H1 (cell line): ENCODE data around the gene CMIP. TPM values are rescaled to one million over a fixed set of nuclear protein-coding genes. Genes with fewer than 3 reads are reported as not detected.

Source experiments
- CTCF ChIA-PET: fragments of 300-600 bp; sonication (Branson Sonifier 250); formaldehyde crosslinking; loops from one replicate; lab custom pipeline; 2021; ENCODE audit not compliant: partially characterized antibody; lab: Charles Lee
- POLR2A ChIA-PET: fragments of 300-600 bp; sonication (Branson Sonifier 250); formaldehyde crosslinking; loops from one replicate; lab custom pipeline; 2021; ENCODE audit warnings: inconsistent platforms; ENCODE audit not compliant: partially characterized antibody; lab: Charles Lee
- DNase-seq, 2 experiments: peaks; one replicate each; pipeline versions ENCODE4 v3.0.0 to v3.0.0-alpha.2; 2010 to 2022; ENCODE audit warnings: low spot score in 2 of 2, low read depth in 1 of 2, mixed read lengths in 1 of 2
- FAIRE-seq: peaks from 2 replicates; lab custom pipeline; 2011; peaks lifted over from hg19 to GRCh38; lab: Jason Lieb, UNC
- H2AFZ ChIP-seq: 2 replicates; pipeline ENCODE4 v1.8.1; 2012; ENCODE audit warnings: low read length, inconsistent platforms
- H2AK5ac ChIP-seq: 2 replicates; pipeline ENCODE4 v1.6.1; 2013; ENCODE audit warnings: low read depth, low read length
- H2BK120ac ChIP-seq: replicated peaks from 2 replicates; pipeline ENCODE3; 2013; ENCODE audit warnings: low read depth, low read length, inconsistent platforms
- H2BK12ac ChIP-seq: 2 replicates; pipeline ENCODE4 v1.6.1; 2013; ENCODE audit warnings: low read depth, low read length
- H2BK15ac ChIP-seq: 2 replicates; pipeline ENCODE4 v1.6.1; 2013; ENCODE audit warnings: low read length
- H2BK20ac ChIP-seq: 2 replicates; pipeline ENCODE4 v1.6.1; 2013; ENCODE audit warnings: low read length
- H2BK5ac ChIP-seq: 2 replicates; pipeline ENCODE4 v1.6.1; 2013; ENCODE audit warnings: low read depth, low read length
- H3K14ac ChIP-seq: 2 replicates; pipeline ENCODE4 v1.6.1; 2013; ENCODE audit warnings: inconsistent platforms; ENCODE audit not compliant: insufficient read length
- H3K18ac ChIP-seq: 2 replicates; pipeline ENCODE4 v1.6.1; 2013; ENCODE audit warnings: low read length; ENCODE audit errors: extremely low read depth
- H3K23ac ChIP-seq: 2 replicates; pipeline ENCODE4 v1.6.1; 2013; ENCODE audit warnings: inconsistent platforms; ENCODE audit not compliant: insufficient read length
- H3K23me2 ChIP-seq: 2 replicates; pipeline ENCODE4 v1.6.1; 2013; ENCODE audit warnings: low read depth, low read length
- H3K27ac ChIP-seq: 2 replicates; pipeline ENCODE4 v1.6.1; 2011; ENCODE audit warnings: low read depth, low read length, inconsistent platforms
- H3K27me3 ChIP-seq, 4 experiments: replicated peaks in 1 of 4; 1 replicate in 1 of 4; 2 replicates in 3 of 4; pipeline versions ENCODE4 v1.6.1 to v1.8.1; 2011 to 2013; ENCODE audit warnings: low read length in 3 of 4, mild to moderate bottlenecking in 3 of 4, inconsistent platforms in 2 of 4, mixed read lengths in 2 of 4, moderate library complexity in 1 of 4; ENCODE audit not compliant: control insufficient read depth in 3 of 4, insufficient read depth in 3 of 4; ENCODE audit errors: extremely low read depth in 1 of 4
- H3K36me3 ChIP-seq, 4 experiments: 2 replicates each; pipeline versions ENCODE4 v1.6.1 to v1.8.1; 2011 to 2013; ENCODE audit warnings: mild to moderate bottlenecking in 4 of 4, low read length in 3 of 4, moderate library complexity in 2 of 4, control low read depth in 1 of 4, inconsistent platforms in 1 of 4; ENCODE audit not compliant: insufficient read depth in 4 of 4, control insufficient read depth in 2 of 4
- H3K4ac ChIP-seq: replicated peaks from 2 replicates; pipeline ENCODE3; 2013; ENCODE audit warnings: low read length, low read depth, mixed read lengths, inconsistent platforms; ENCODE audit not compliant: insufficient read length
- H3K4me1 ChIP-seq, 4 experiments: replicated peaks in 1 of 4; 1 replicate in 1 of 4; 2 replicates in 3 of 4; pipeline versions ENCODE4 v1.6.1 to v1.8.1; 2011 to 2013; ENCODE audit warnings: low read length in 3 of 4, inconsistent platforms in 2 of 4, mixed read lengths in 1 of 4; ENCODE audit not compliant: insufficient read depth in 4 of 4, control insufficient read depth in 3 of 4
- H3K4me2 ChIP-seq, 2 experiments: 2 replicates each; pipeline versions ENCODE4 v1.6.1 to v1.8.1; 2011 to 2013; ENCODE audit warnings: low read depth in 2 of 2, low read length in 2 of 2, control low read depth in 1 of 2, inconsistent platforms in 1 of 2, mild to moderate bottlenecking in 1 of 2; ENCODE audit not compliant: insufficient read depth in 1 of 2
- H3K4me3 ChIP-seq, 4 experiments: fragments of 200-600, 300-600 bp in 1 of 4; sonication (generic), shearing (Covaris generic), sonication (Bioruptor Twin) in 1 of 4; 2 replicates each; pipeline versions ENCODE4 v1.5.1 to v1.8.1; 2011 to 2016; ENCODE audit warnings: low read length in 4 of 4, low read depth in 3 of 4, control low read depth in 2 of 4, inconsistent platforms in 2 of 4, mild to moderate bottlenecking in 2 of 4, mixed read lengths in 1 of 4, moderate library complexity in 1 of 4; ENCODE audit not compliant: insufficient read depth in 2 of 4; ENCODE audit errors: extremely low read depth in 1 of 4
- H3K56ac ChIP-seq: replicated peaks from 2 replicates; pipeline ENCODE3; 2013; ENCODE audit warnings: low read depth, mild to moderate bottlenecking, mixed read lengths, low read length, inconsistent platforms; ENCODE audit not compliant: insufficient read length
- H3K79me1 ChIP-seq: 2 replicates; pipeline ENCODE4 v1.6.1; 2013; ENCODE audit warnings: low read depth, low read length, control low read depth
- H3K79me2 ChIP-seq, 2 experiments: 2 replicates each; pipeline versions ENCODE4 v1.6.1 to v1.8.1; 2012 to 2013; ENCODE audit warnings: low read length in 2 of 2, mild to moderate bottlenecking in 2 of 2, inconsistent platforms in 1 of 2; ENCODE audit not compliant: insufficient read depth in 2 of 2, control insufficient read depth in 1 of 2
- H3K9ac ChIP-seq, 4 experiments: replicated peaks in 1 of 4; 1 replicate in 1 of 4; 2 replicates in 3 of 4; pipeline versions ENCODE4 v1.6.1 to v1.8.1; 2011 to 2013; ENCODE audit warnings: low read depth in 3 of 4, low read length in 3 of 4, control low read depth in 2 of 4, mild to moderate bottlenecking in 2 of 4, moderate library complexity in 2 of 4, inconsistent platforms in 1 of 4; ENCODE audit errors: extremely low read depth in 1 of 4
- H3K9me3 ChIP-seq, 2 experiments: 2 replicates each; pipeline versions ENCODE4 v1.6.1 to v1.8.1; 2012 to 2013; ENCODE audit warnings: mild to moderate bottlenecking in 2 of 2, moderate library complexity in 2 of 2, control low read depth in 1 of 2, inconsistent platforms in 1 of 2, low read depth in 1 of 2, low read length in 1 of 2, mixed read lengths in 1 of 2; ENCODE audit not compliant: insufficient read depth in 2 of 2
- H4K20me1 ChIP-seq, 2 experiments: replicated peaks in 1 of 2; 2 replicates each; pipeline versions ENCODE3 to v1.8.1; 2011 to 2013; ENCODE audit warnings: inconsistent platforms in 2 of 2, low read length in 2 of 2, mild to moderate bottlenecking in 1 of 2; ENCODE audit not compliant: insufficient read depth in 2 of 2, control insufficient read depth in 1 of 2
- H4K5ac ChIP-seq: 2 replicates; pipeline ENCODE4 v1.6.1; 2013; ENCODE audit warnings: low read length, low read depth, mixed read lengths, inconsistent platforms; ENCODE audit not compliant: insufficient read length
- H4K8ac ChIP-seq: 2 replicates; pipeline ENCODE4 v1.8.0; 2013; ENCODE audit warnings: mild to moderate bottlenecking, moderate library complexity, low read length, inconsistent platforms; ENCODE audit not compliant: insufficient read depth; ENCODE audit errors: extremely low read depth
- H4K91ac ChIP-seq: replicated peaks from 2 replicates; pipeline ENCODE3; 2013; ENCODE audit warnings: low read length, mixed read lengths, inconsistent platforms; ENCODE audit not compliant: insufficient read length
- ASH2L ChIP-seq: fragments of 200-600, 300-600 bp; sonication (generic); IDR thresholded peaks from one replicate; pipeline ENCODE4 v1.7.1; 2017; ENCODE audit warnings: low read length
- CTBP2 ChIP-seq: IDR thresholded peaks from 2 replicates; pipeline ENCODE4 v1.7.0; 2011; ENCODE audit warnings: borderline replicate concordance, mild to moderate bottlenecking, moderate library complexity, mixed read lengths, low read length; ENCODE audit not compliant: insufficient read depth, insufficient read length
- EP300 ChIP-seq, 2 experiments: IDR thresholded peaks; 1 replicate in 1 of 2; 2 replicates in 1 of 2; pipeline ENCODE4 v1.6.1; 2011 to 2012; ENCODE audit warnings: low read depth in 2 of 2, low read length in 2 of 2, mild to moderate bottlenecking in 2 of 2, borderline replicate concordance in 1 of 2, inconsistent platforms in 1 of 2, moderate library complexity in 1 of 2
- EZH2 ChIP-seq: fragments of 200-600 bp; sonication (generic); IDR thresholded peaks from 2 replicates; pipeline ENCODE4 v1.7.1; 2012; ENCODE audit warnings: low read depth, mild to moderate bottlenecking, moderate library complexity, low read length, inconsistent platforms; ENCODE audit not compliant: severe bottlenecking
- FOSL1 ChIP-seq: IDR thresholded peaks from 2 replicates; pipeline ENCODE4 v1.6.1; 2011; ENCODE audit warnings: mild to moderate bottlenecking, low read depth, low read length, moderate library complexity; ENCODE audit not compliant: insufficient read depth
- POLR2A ChIP-seq, 2 experiments: IDR thresholded peaks; 1 replicate in 1 of 2; 2 replicates in 1 of 2; pipeline ENCODE4 v1.6.1; 2011; ENCODE audit warnings: low read depth in 2 of 2, low read length in 2 of 2, mild to moderate bottlenecking in 2 of 2; ENCODE audit errors: control extremely low read depth in 1 of 2
- POLR2AphosphoS5 ChIP-seq: IDR thresholded peaks from 2 replicates; pipeline ENCODE4 v1.6.1; 2011; ENCODE audit warnings: low read depth, low read length
- RAD21 ChIP-seq, 2 experiments: IDR thresholded peaks in 1 of 2; conservative IDR thresholded peaks in 1 of 2; 2 replicates each; pipeline ENCODE4 v1.6.1; 2011; ENCODE audit warnings: low read depth in 2 of 2, low read length in 2 of 2, improper control_type of control experiment in 1 of 2, inconsistent platforms in 1 of 2, mild to moderate bottlenecking in 1 of 2, moderate library complexity in 1 of 2
- RBBP5 ChIP-seq: IDR thresholded peaks from 2 replicates; pipeline ENCODE4 v1.7.1; 2012; ENCODE audit warnings: low read depth, mild to moderate bottlenecking, inconsistent platforms, low read length, moderate library complexity, borderline replicate concordance
- RNF2 ChIP-seq: fragments of 200-900, 300-1000 bp; sonication (generic); IDR thresholded peaks from 2 replicates; pipeline ENCODE4 v1.7.1; 2016; ENCODE audit warnings: borderline replicate concordance, low read depth, mild to moderate bottlenecking, antibody characterized with exemption, low read length; ENCODE audit not compliant: poor library complexity, severe bottlenecking; ENCODE audit errors: missing control alignments
- SIX5 ChIP-seq: IDR thresholded peaks from 2 replicates; pipeline ENCODE4 v1.6.1; 2011; ENCODE audit warnings: mild to moderate bottlenecking, low read depth, low read length
- SP4 ChIP-seq: IDR thresholded peaks from 2 replicates; pipeline ENCODE4 v1.6.1; 2012; ENCODE audit warnings: low read length, inconsistent platforms
- TBP ChIP-seq: IDR thresholded peaks from 2 replicates; pipeline ENCODE4 v1.6.1; 2011; ENCODE audit warnings: low read depth, low read length, improper control_type of control experiment
- WGBS, 2 experiments: shearing (Covaris generic) in 1 of 2; methylation state at CpG; one replicate each; pipeline versions ENCODE4 v1.1.6 to v1.1.7; 2013 to 2015; ENCODE audit warnings: low lambda C conversion rate in 2 of 2, mixed read lengths in 2 of 2, inconsistent platforms in 1 of 2, low coverage in 1 of 2, missing lambda C conversion rate in 1 of 2; ENCODE audit not compliant: insufficient replicate concordance in 2 of 2, insufficient coverage in 1 of 2, insufficient read length in 1 of 2; ENCODE audit errors: extremely low coverage in 1 of 2, missing lambda C conversion rate in 1 of 2; 5-methylcytosine and 5-hydroxymethylcytosine counted together
- polyA plus RNA-seq, 7 experiments: library from polyadenylated mRNA; depleted of rRNA in 3 of 7; stranded (reverse) in 5 of 7; unstranded in 2 of 7; fragments of >200 nt in 5 of 7; fragments of 200-250 nt in 2 of 7; gene quantifications; 1 replicate in 5 of 7; 2 replicates in 1 of 7; 4 replicates in 1 of 7; pipeline versions ENCODE4 v1.2.1 to v1.2.3, GENCODE V29; 2011 to 2013; ENCODE audit warnings: missing spikeins in 2 of 7, mixed read lengths in 2 of 7
- total RNA-seq: library from RNA; stranded (reverse); fragmentation: NEBNext Ultra II Directional; extraction: Animal tissue kit (Norgen Biotek cat#: 25700); gene quantifications from 2 replicates; pipeline ENCODE4 v1.2.1, GENCODE V29; 2021

CMIP gene
- total and polyA plus RNA-seq, 2 of the 8 experiments (the other 6 are each of a cell fraction or from before 2014, with no cell fraction given), result 7.9 to 53.2 TPM

DNA sequence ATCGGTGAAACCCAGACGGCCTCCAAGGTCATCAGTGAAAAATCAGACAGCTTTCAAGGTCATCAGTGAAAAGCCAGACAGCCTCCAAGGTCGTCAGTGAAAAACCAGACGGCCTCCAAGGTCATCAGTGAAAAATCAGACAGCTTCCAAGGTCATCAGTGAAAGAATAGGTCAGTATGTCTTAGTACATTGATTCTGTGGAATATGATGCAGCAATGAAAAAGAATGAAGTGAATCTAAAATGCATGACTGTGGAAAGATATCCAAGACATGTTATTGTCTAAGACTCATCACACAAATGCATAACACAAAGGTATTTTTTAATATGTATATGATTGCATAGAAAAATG, 72.5 kb downstream of the CMIP start:
- Histone ChIP-seq H3K23me2 (no peaks in the 10 kb centered on the region), H3K27ac (no peak overlapping the region)
- TF ChIP-seq SP4, result no peak
- no peak for TF ChIP-seq RNF2
- TF ChIP-seq POLR2AphosphoS5, result no peak
- TF ChIP-seq CTBP2, result no peak
- TF ChIP-seq EZH2, result no peak
- TF ChIP-seq POLR2A (IDR thresholded peaks at IDR 0.05; ENCODE audit: control extremely low read depth in 1 of 2, low read depth in 2 of 2, low read length in 2 of 2), result no peak
- TF ChIP-seq SIX5, result no peak
- no peak for TF ChIP-seq FOSL1
- no peak for TF ChIP-seq ASH2L
- TF ChIP-seq RAD21 (IDR thresholded peaks at IDR 0.05 in 1 of 2, conservative IDR thresholded peaks at IDR 0.05 in 1 of 2; ENCODE audit: low read depth in 2 of 2, low read length in 2 of 2), result no peak
- TF ChIP-seq TBP, result no peak
- no peak for TF ChIP-seq EP300 (IDR thresholded peaks at IDR 0.05; ENCODE audit: borderline replicate concordance in 1 of 2, low read depth in 2 of 2, low read length in 2 of 2)
- no peak for TF ChIP-seq RBBP5

More for the DNA sequence above, 72.5 kb downstream of the CMIP start:
- FAIRE-seq (no peak), DNase-seq (no peak)
- H3K56ac ChIP-seq, result no peak overlapping the region
- no peak overlapping the region for H2BK5ac ChIP-seq
- H2AFZ ChIP-seq, result no peak overlapping the region
- WGBS, 2 experiments, result 78% methylated on average over 3 of the region's 4 CpGs; no CpG with 5 or more reads in 1 of the 2 experiments
- H4K20me1 ChIP-seq, result peaks cover 14 to 26% of the 10 kb centered on the region in 2 experiments
- peaks cover 0 to 74% of the 10 kb centered on the region in 2 experiments; a peak in 2 of 4 replicates for H3K79me2 ChIP-seq
- H3K27me3 ChIP-seq, result no peaks in the 10 kb centered on the region
- H3K23ac ChIP-seq, result no peak overlapping the region
- no peaks in the 10 kb centered on the region for H3K9me3 ChIP-seq
- POLR2A ChIA-PET, result no interaction called here
- no peak overlapping the region for H3K4me2 ChIP-seq
- H2BK12ac ChIP-seq, result no peak overlapping the region
- H2BK15ac ChIP-seq, result no peak overlapping the region
- no peak overlapping the region for H4K5ac ChIP-seq
- CTCF ChIA-PET, result interaction anchor here (1.7 kb wide), 1 partner anchor 29 kb away, joined by 6 read pairs; no protein-coding TSS in a partner anchor
- H2AK5ac ChIP-seq, result no peak overlapping the region
- H3K4me3 ChIP-seq, result no peak overlapping the region
- no peak overlapping the region for H2BK120ac ChIP-seq
- H3K79me1 ChIP-seq, result peaks cover 28% of the 10 kb centered on the region
- no peak overlapping the region for H3K9ac ChIP-seq
- peaks cover 2 to 14% (median 10%) of the 10 kb centered on the region in 4 experiments for H3K4me1 ChIP-seq
- H3K4ac ChIP-seq, result no peak overlapping the region
- H3K18ac ChIP-seq, result no peak overlapping the region
- H3K14ac ChIP-seq, result no peak overlapping the region
- H2BK20ac ChIP-seq, result no peak overlapping the region
- H3K36me3 ChIP-seq, result peaks cover 0 to 4% (median 2%) of the 10 kb centered on the region in 4 experiments; a peak in 1 of 8 replicates
- no peak overlapping the region for H4K8ac ChIP-seq
- H4K91ac ChIP-seq, result no peak overlapping the region
